T-helper 1 cell treated with Interleukin-12 subunit alpha and Interleukin-12 subunit beta and Interleukin-4 antibody, amounts not matched to agents 30 μg/mL and 1 μg/mL, for 36 hours (primary cell): ENCODE results near the gene NACC2.

Source experiments
- H3K27ac Mint-ChIP-seq: one replicate; pipeline ENCODE4 v1.8.0; 2021; ENCODE audit warnings: mild to moderate bottlenecking, mixed read lengths
- H3K27me3 Mint-ChIP-seq: one replicate; pipeline ENCODE4 v1.8.0; 2021; ENCODE audit warnings: low read depth, mixed read lengths
- H3K36me3 Mint-ChIP-seq: one replicate; pipeline ENCODE4 v1.8.0; 2021; ENCODE audit warnings: low read depth, mixed read lengths
- H3K4me1 Mint-ChIP-seq: one replicate; pipeline ENCODE4 v1.8.0; 2021; ENCODE audit warnings: low read depth, mixed read lengths
- H3K4me3 Mint-ChIP-seq: one replicate; pipeline ENCODE4 v1.8.0; 2021; ENCODE audit warnings: mild to moderate bottlenecking, moderate library complexity, mixed read lengths
- H3K9me3 Mint-ChIP-seq: one replicate; pipeline ENCODE4 v1.8.0; 2021; ENCODE audit warnings: mixed read lengths

The NACC2 gene

DNA sequence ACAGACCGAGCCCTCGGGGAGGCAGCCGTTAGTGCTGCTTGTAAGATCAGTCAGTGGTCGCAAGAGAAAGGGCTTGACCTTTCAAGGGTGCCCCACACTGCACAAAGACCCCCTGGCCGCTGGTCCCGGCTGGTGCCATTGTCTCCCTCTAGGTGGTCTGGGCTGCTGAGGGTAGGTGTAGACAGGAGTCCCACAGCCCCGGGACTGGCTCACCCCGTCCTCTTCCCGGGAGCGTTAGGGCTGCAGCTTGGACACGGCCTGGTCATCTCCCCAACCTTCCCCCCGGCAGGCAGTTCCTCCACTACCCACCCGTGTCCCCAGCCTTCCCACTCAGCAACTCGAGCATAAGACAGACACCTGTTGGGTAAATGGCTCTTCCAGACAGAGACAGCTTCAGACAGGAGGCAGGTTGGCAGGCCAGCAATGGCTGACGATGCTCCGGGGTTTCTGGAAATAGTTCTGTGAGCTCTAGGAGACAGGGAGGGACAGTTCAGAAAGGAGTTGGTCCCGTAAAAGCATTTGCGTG lies 38.9 kb upstream of the NACC2 start:
- H3K4me3 Mint-ChIP-seq, result no peak overlapping the region
- no peaks in the 10 kb centered on the region for H3K9me3 Mint-ChIP-seq
- H3K36me3 Mint-ChIP-seq, result no peaks in the 10 kb centered on the region
- no peak overlapping the region for H3K27ac Mint-ChIP-seq
- no peaks in the 10 kb centered on the region for H3K4me1 Mint-ChIP-seq
- peaks cover 27% of the 10 kb centered on the region for H3K27me3 Mint-ChIP-seq

DNA sequence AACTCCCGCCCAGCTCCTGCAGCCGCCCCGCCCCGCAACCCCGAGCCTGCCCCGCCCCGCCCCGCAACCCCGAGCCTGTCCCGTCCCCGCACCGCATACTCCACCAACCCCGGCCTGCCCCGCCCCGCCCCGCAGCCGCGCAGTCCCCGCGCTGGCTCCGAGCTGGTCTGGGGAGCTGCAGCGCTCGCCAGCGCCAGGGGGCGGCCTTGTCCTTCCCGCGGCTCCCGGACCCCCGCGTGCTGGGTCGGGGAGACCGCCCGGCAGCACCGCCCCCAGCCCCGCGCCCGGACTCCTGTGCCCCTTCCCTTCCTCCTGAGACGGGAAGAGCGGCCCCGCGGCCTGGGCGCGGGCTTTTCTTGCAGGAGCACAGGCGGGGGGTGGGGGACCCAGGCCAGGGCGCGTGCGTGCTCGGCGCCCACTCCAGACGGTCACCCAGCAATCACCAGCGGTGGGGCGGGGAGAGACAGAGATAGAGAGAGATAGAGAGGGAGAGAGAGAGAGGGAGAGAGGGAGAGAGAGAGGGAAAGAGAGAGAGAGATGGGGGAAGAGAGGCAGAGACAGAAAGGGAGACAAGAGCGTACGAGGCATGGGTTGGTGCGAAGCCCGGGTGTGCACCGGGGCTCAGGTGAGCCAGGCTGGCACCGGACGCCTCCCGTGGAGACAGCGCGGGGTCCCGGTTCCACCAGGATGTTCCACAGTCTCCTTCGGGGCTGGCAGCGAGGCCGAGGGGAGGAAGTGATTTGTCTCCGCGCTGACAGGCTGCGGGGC lies 38.3 kb upstream of the NACC2 start:
- H3K27ac Mint-ChIP-seq, result no peak overlapping the region
- H3K4me1 Mint-ChIP-seq, result no peaks in the 10 kb centered on the region
- peaks cover 27% of the 10 kb centered on the region for H3K27me3 Mint-ChIP-seq
- H3K36me3 Mint-ChIP-seq, result no peaks in the 10 kb centered on the region
- H3K9me3 Mint-ChIP-seq, result no peaks in the 10 kb centered on the region
- H3K4me3 Mint-ChIP-seq, result no peak overlapping the region

GRCh38 chr9:136132512-136133050 lies 37.5 kb upstream of the NACC2 start:
- H3K27ac Mint-ChIP-seq, result no peak overlapping the region
- peaks cover 27% of the 10 kb centered on the region for H3K27me3 Mint-ChIP-seq
- no peaks in the 10 kb centered on the region for H3K36me3 Mint-ChIP-seq
- no peak overlapping the region for H3K4me3 Mint-ChIP-seq
- H3K9me3 Mint-ChIP-seq, result no peaks in the 10 kb centered on the region
- no peaks in the 10 kb centered on the region for H3K4me1 Mint-ChIP-seq

GRCh38 chr9:136131629-136132511 lies 36.8 kb upstream of the NACC2 start:
- Mint-ChIP-seq H3K9me3 (no peaks in the 10 kb centered on the region), H3K4me1 (no peaks in the 10 kb centered on the region), H3K4me3 (no peak overlapping the region), H3K27ac (no peak overlapping the region), H3K27me3 (peaks cover 27% of the 10 kb centered on the region), H3K36me3 (no peaks in the 10 kb centered on the region)

DNA sequence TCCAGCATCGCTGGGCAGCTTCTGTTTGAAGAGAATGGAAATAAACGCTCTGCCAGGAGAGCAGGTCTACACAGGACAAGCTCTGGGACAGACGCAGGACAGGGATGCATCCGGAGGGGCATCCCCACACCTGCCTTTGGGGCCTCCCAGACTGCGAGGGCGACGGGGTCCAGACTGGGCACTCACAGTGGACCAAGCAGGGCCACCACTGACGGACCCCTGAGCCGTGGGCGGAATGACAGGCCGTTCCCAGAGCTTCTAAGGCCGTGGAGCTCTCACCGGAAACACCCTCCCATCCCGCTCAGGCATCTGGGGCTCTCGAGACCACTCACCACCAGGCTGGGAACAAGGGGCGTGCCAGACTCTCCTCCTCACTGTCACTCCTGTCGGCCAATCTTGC lies 34.1 kb upstream of the NACC2 start:
- Mint-ChIP-seq H3K9me3 (no peaks in the 10 kb centered on the region), H3K27me3 (peaks cover 23% of the 10 kb centered on the region), H3K4me1 (no peaks in the 10 kb centered on the region), H3K27ac (no peak overlapping the region), H3K36me3 (no peaks in the 10 kb centered on the region), H3K4me3 (no peak overlapping the region)

GRCh38 chr9:136128436-136128835 lies 33.3 kb upstream of the NACC2 start:
- peaks cover 16% of the 10 kb centered on the region for H3K27me3 Mint-ChIP-seq

DNA sequence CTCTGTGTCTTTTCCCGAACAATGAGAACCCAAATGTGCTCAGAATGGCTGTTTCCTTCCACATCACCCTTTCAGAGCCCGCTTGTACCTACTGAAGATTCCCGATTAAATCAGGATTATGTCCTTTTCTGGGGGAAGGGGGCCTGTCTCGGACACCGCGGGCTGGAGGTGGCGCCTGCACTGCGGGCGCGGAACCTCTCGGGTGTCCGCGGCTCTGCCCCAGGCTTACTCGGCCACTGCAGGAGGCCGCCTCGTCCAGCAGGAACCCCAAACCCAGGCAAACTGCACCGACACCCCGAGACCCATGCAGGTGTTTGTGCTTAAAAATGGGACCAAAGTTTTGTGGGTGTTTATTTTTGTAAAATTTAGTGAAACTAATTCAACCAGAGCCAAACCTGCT lies 32.2 kb upstream of the NACC2 start:
- H3K36me3 Mint-ChIP-seq, result no peaks in the 10 kb centered on the region
- H3K4me3 Mint-ChIP-seq, result no peak overlapping the region
- H3K4me1 Mint-ChIP-seq, result no peaks in the 10 kb centered on the region
- H3K27me3 Mint-ChIP-seq, result peaks cover 14% of the 10 kb centered on the region
- H3K27ac Mint-ChIP-seq, result no peak overlapping the region
- no peaks in the 10 kb centered on the region for H3K9me3 Mint-ChIP-seq

More at GRCh38 chr9:136128436-136128835, 33.3 kb upstream of the NACC2 start:
- Mint-ChIP-seq H3K9me3 (no peaks in the 10 kb centered on the region), H3K4me1 (no peaks in the 10 kb centered on the region), H3K27ac (no peak overlapping the region), H3K4me3 (no peak overlapping the region), H3K36me3 (no peaks in the 10 kb centered on the region)

DNA sequence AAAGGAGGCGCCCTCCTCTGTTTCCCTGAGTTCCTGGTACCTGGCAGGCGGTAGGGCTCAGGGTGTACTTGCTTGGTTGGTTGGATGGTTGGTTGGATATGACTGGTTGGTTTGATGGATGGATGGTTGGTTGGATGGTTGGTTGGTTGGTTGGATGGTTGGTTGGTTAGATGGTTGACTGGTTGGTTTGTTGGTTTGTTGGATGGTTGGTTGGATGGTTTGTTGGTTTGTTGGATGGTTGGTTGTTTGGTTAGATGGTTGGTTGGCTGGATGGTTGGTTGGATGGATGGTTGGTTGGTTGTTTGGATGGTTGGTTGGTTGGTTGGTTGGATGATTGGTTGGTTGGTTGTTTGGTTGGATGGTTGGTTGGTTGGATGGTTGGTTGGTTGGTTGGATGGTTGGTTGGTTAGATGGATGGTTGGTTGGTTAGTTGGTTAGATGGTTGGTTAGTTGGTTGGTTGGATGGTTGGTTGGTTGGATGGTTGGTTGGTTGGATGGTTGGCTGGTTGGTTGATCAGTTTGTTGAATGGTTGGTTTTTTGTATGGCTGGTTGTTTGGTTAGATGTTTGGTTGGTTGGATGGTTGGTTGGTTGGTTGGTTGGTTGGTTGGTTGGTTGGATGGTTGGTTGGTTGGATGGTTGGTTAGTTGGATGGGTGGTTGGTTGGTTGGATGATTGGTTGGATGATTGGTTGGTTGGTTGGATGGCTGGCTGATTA lies 30.0 kb upstream of the NACC2 start:
- H3K4me3 Mint-ChIP-seq, result no peak overlapping the region
- H3K36me3 Mint-ChIP-seq, result no peaks in the 10 kb centered on the region
- H3K9me3 Mint-ChIP-seq, result no peaks in the 10 kb centered on the region
- H3K27me3 Mint-ChIP-seq, result peaks cover 4% of the 10 kb centered on the region
- no peaks in the 10 kb centered on the region for H3K4me1 Mint-ChIP-seq
- H3K27ac Mint-ChIP-seq, result no peak overlapping the region

GRCh38 chr9:136122425-136123383 lies 27.6 kb upstream of the NACC2 start:
- Mint-ChIP-seq H3K4me3 (no peak overlapping the region), H3K9me3 (no peaks in the 10 kb centered on the region), H3K36me3 (no peaks in the 10 kb centered on the region), H3K27ac (no peak overlapping the region), H3K4me1 (no peaks in the 10 kb centered on the region), H3K27me3 (no peaks in the 10 kb centered on the region)

GRCh38 chr9:136121801-136122200 lies 26.7 kb upstream of the NACC2 start:
- Mint-ChIP-seq H3K4me1 (no peaks in the 10 kb centered on the region), H3K27me3 (no peaks in the 10 kb centered on the region), H3K27ac (no peak overlapping the region), H3K9me3 (no peaks in the 10 kb centered on the region), H3K36me3 (no peaks in the 10 kb centered on the region), H3K4me3 (no peak overlapping the region)

GRCh38 chr9:136120438-136120844 lies 25.4 kb upstream of the NACC2 start:
- Mint-ChIP-seq H3K4me3 (no peak overlapping the region), H3K36me3 (no peaks in the 10 kb centered on the region), H3K27me3 (no peaks in the 10 kb centered on the region)

GRCh38 chr9:136119883-136120393 lies 24.8 kb upstream of the NACC2 start:
- Mint-ChIP-seq H3K9me3 (no peaks in the 10 kb centered on the region), H3K4me1 (peaks cover 3% of the 10 kb centered on the region), H3K27ac (no peak overlapping the region), H3K27me3 (no peaks in the 10 kb centered on the region), H3K36me3 (peaks cover 1% of the 10 kb centered on the region), H3K4me3 (peak overlapping the region; percentile 65)

More at GRCh38 chr9:136120438-136120844, 25.4 kb upstream of the NACC2 start:
- H3K4me1 Mint-ChIP-seq, result no peaks in the 10 kb centered on the region
- no peak overlapping the region for H3K27ac Mint-ChIP-seq
- H3K9me3 Mint-ChIP-seq, result no peaks in the 10 kb centered on the region
